WERI-Rb-1 (cell line): Measurements from ENCODE around the gene CLDN18.

Experiments
- DNase-seq: peaks from one replicate; pipeline ENCODE4 v3.0.0-alpha.2; 2020
- H3K27ac ChIP-seq: fragments of 250-450 bp; sonication (Bioruptor Pico); 2 replicates; pipeline ENCODE4 v1.5.1; 2020; ENCODE audit warnings: mild to moderate bottlenecking, moderate library complexity
- H3K27me3 ChIP-seq: fragments of 250-450 bp; sonication (Bioruptor Pico); 2 replicates; pipeline ENCODE4 v1.5.1; 2021; ENCODE audit warnings: mild to moderate bottlenecking, low read depth, moderate library complexity; ENCODE audit not compliant: insufficient read depth, severe bottlenecking
- H3K36me3 ChIP-seq: fragments of 250-450 bp; sonication (Bioruptor Pico); 2 replicates; pipeline ENCODE4 v1.5.1; 2020; ENCODE audit warnings: mild to moderate bottlenecking, moderate library complexity
- H3K4me3 ChIP-seq: 2 replicates; pipeline ENCODE4 v1.5.1; 2011; ENCODE audit warnings: low read depth, mild to moderate bottlenecking, control low read depth, low read length
- H3K9me3 ChIP-seq: fragments of 250-450 bp; sonication (Bioruptor Pico); 2 replicates; pipeline ENCODE4 v1.5.1; 2021; ENCODE audit warnings: mild to moderate bottlenecking, moderate library complexity; ENCODE audit not compliant: severe bottlenecking
- CTCF ChIP-seq: IDR thresholded peaks from 2 replicates; pipeline ENCODE4 v1.5.1; 2011; ENCODE audit warnings: low read depth, mild to moderate bottlenecking, control low read depth, inconsistent platforms, low read length

The CLDN18 gene

GRCh38 chr3:138065949-138066348 lies 56.0 kb downstream of the CLDN18 start:
- Histone ChIP-seq H3K36me3 (peaks cover 96% of the 10 kb centered on the region), H3K9me3 (no peaks in the 10 kb centered on the region), H3K4me3 (no peak overlapping the region), H3K27ac (no peak overlapping the region), H3K27me3 (no peaks in the 10 kb centered on the region)
- no peak for DNase-seq
- TF ChIP-seq CTCF, result no peak

- Histone ChIP-seq H3K27ac (no peak overlapping the region), H3K36me3 (peaks cover 96% of the 10 kb centered on the region), H3K27me3 (no peaks in the 10 kb centered on the region), H3K9me3 (no peaks in the 10 kb centered on the region), H3K4me3 (no peak overlapping the region)
- no peak for TF ChIP-seq CTCF
- DNase-seq, result no peak
Measured at GRCh38 chr3:138066383-138066782, 56.4 kb downstream of the CLDN18 start.

GRCh38 chr3:138066972-138067371 lies 57.0 kb downstream of the CLDN18 start:
- TF ChIP-seq CTCF, result no peak

GRCh38 chr3:138068046-138068445 lies 58.1 kb downstream of the CLDN18 start:
- no peak for TF ChIP-seq CTCF
- no peak overlapping the region for H3K27ac ChIP-seq
- no peaks in the 10 kb centered on the region for H3K9me3 ChIP-seq
- H3K27me3 ChIP-seq, result no peaks in the 10 kb centered on the region
- no peak overlapping the region for H3K4me3 ChIP-seq
- H3K36me3 ChIP-seq, result peaks cover 96% of the 10 kb centered on the region
- no peak for DNase-seq

More at GRCh38 chr3:138066972-138067371, 57.0 kb downstream of the CLDN18 start:
- Histone ChIP-seq H3K4me3 (no peak overlapping the region), H3K9me3 (no peaks in the 10 kb centered on the region), H3K36me3 (peaks cover 96% of the 10 kb centered on the region), H3K27me3 (no peaks in the 10 kb centered on the region), H3K27ac (no peak overlapping the region)
- no peak for DNase-seq

- no peak overlapping the region for H3K27ac ChIP-seq
- peak; percentile 99 for TF ChIP-seq CTCF
- no peak overlapping the region for H3K4me3 ChIP-seq
- peak; percentile 69 for DNase-seq
- no peaks in the 10 kb centered on the region for H3K27me3 ChIP-seq
- H3K36me3 ChIP-seq, result peaks cover 92% of the 10 kb centered on the region
- H3K9me3 ChIP-seq, result no peaks in the 10 kb centered on the region
Measured at GRCh38 chr3:138068579-138069174, 58.7 kb downstream of the CLDN18 start.

- H3K9me3 ChIP-seq, result no peaks in the 10 kb centered on the region
- no peaks in the 10 kb centered on the region for H3K27me3 ChIP-seq
- peaks cover 86% of the 10 kb centered on the region for H3K36me3 ChIP-seq
- H3K4me3 ChIP-seq, result no peak overlapping the region
- DNase-seq, result no peak
- TF ChIP-seq CTCF, result no peak
- H3K27ac ChIP-seq, result no peak overlapping the region
Measured at GRCh38 chr3:138070006-138070405, 60.0 kb downstream of the CLDN18 start.
